BJ (cell line): Measurements from ENCODE around the gene KCTD11. TPM values are rescaled to one million over a fixed set of nuclear protein-coding genes. Genes with fewer than 3 reads are reported as not detected.

ENCODE experiments used
- CTCF ChIA-PET: fragments of 350-600 bp; formaldehyde crosslinking; extraction: SDS; loops from one replicate; lab custom pipeline; 2021; ENCODE audit warnings: antibody characterized with exemption, inconsistent platforms; lab: Yijun Ruan, JAX
- POLR2A ChIA-PET: fragments of 300-600 bp; sonication (Branson Sonifier 250); formaldehyde crosslinking; extraction: SDS; loops from one replicate; lab custom pipeline; 2021; ENCODE audit warnings: antibody characterized with exemption; lab: Charles Lee
- DNase-seq: peaks from one replicate; pipeline ENCODE4 v3.0.0-alpha.2; 2011; ENCODE audit warnings: low read depth
- H3K27me3 ChIP-seq: 2 replicates; pipeline ENCODE4 v1.6.0; 2011; ENCODE audit warnings: low read length; ENCODE audit not compliant: control insufficient read depth, insufficient read depth
- H3K36me3 ChIP-seq: 2 replicates; pipeline ENCODE4 v1.5.1; 2011; ENCODE audit warnings: low read length; ENCODE audit not compliant: control insufficient read depth, insufficient read depth
- H3K4me3 ChIP-seq: 2 replicates; pipeline ENCODE4 v1.5.1; 2011; ENCODE audit warnings: low read depth, mild to moderate bottlenecking, control low read depth, low read length
- CTCF ChIP-seq: IDR thresholded peaks from 2 replicates; pipeline ENCODE4 v1.5.1; 2011; ENCODE audit warnings: low read depth, mild to moderate bottlenecking, control low read depth, inconsistent platforms, low read length, moderate library complexity; ENCODE audit not compliant: insufficient read depth
- polyA plus RNA-seq: library from polyadenylated mRNA; depleted of rRNA; stranded (reverse); fragments of >200 nt; gene quantifications from 2 replicates; pipeline ENCODE4 v1.2.3, GENCODE V29; 2011

The KCTD11 gene
- polyA plus RNA-seq, 1 experiment: 19.8 TPM

- POLR2A ChIA-PET: interaction anchor here (0.6 to 1.3 kb wide), 2 partner anchors 16 to 137 kb away, joined by 3 read pairs; partner anchors contain the start of gene NEURL4
- Histone ChIP-seq H3K4me3 (no peak overlapping the region), H3K27me3 (no peaks in the 10 kb centered on the region), H3K36me3 (peaks cover 46% of the 10 kb centered on the region)
- no peak for DNase-seq
- CTCF ChIA-PET: interaction anchor here (0.6 to 3.4 kb wide), 3 partner anchors 12 to 91 kb away, joined by 3 to 22 read pairs (median 4); no protein-coding TSS in a partner anchor
- no peak for TF ChIP-seq CTCF
These were observed 38.7 kb upstream of the KCTD11 start for GRCh38 chr17:7313088-7313889.

GRCh38 chr17:7313890-7314718, 37.9 kb upstream of the KCTD11 start:
- ChIA-PET CTCF (interaction anchor here (0.6 to 3.4 kb wide), 5 partner anchors 11 to 90 kb away, joined by 3 to 22 read pairs (median 4); no protein-coding TSS in a partner anchor), POLR2A (interaction anchor here (1.3 kb wide), 1 partner anchor 15 kb away, joined by 3 read pairs; the partner anchor contains the start of gene NEURL4)
- DNase-seq: no peak
- no peak for TF ChIP-seq CTCF
- Histone ChIP-seq H3K4me3 (peak overlapping the region; percentile 91), H3K27me3 (no peaks in the 10 kb centered on the region), H3K36me3 (peaks cover 50% of the 10 kb centered on the region)

GRCh38 chr17:7314719-7315569, 37.0 kb upstream of the KCTD11 start, which contains the start of gene GPS2:
TSS of gene GPS2 (minus strand) at chr17:7315360. CDS start at chr17:7315052, 308 bp downstream.
- H3K36me3 ChIP-seq: peaks cover 46% of the 10 kb centered on the region
- no peak for TF ChIP-seq CTCF
- peak; percentile 20 for DNase-seq
- ChIA-PET POLR2A (interaction anchor here (0.6 to 1.3 kb wide), 2 partner anchors 14 to 141 kb away, joined by 3 to 9 read pairs; partner anchors contain the start of gene NEURL4), CTCF (interaction anchor here (1.0 to 3.4 kb wide), 3 partner anchors 10 to 26 kb away, joined by 3 to 22 read pairs (median 4); no protein-coding TSS in a partner anchor)
- H3K27me3 ChIP-seq: no peaks in the 10 kb centered on the region
- H3K4me3 ChIP-seq: peak within 1 kb of the TSS; percentile 91

GRCh38 chr17:7315570-7316235, 36.3 kb upstream of the KCTD11 start:
- no peaks in the 10 kb centered on the region for H3K27me3 ChIP-seq
- H3K36me3 ChIP-seq: peaks cover 46% of the 10 kb centered on the region
- ChIA-PET CTCF (interaction anchor here (1.3 kb wide), 1 partner anchor 25 kb away, joined by 4 read pairs; no protein-coding TSS in a partner anchor), POLR2A (interaction anchor here (0.6 kb wide), 1 partner anchor 140 kb away, joined by 9 read pairs; no protein-coding TSS in a partner anchor)
- TF ChIP-seq CTCF: no peak
- DNase-seq: no peak
- H3K4me3 ChIP-seq: peak overlapping the region; percentile 91
